Esophagus muscularis mucosa (tissue), 4 donors: ENCODE measurements around the gene ASPRV1. TPM values are rescaled to one million over a fixed set of nuclear protein-coding genes. Genes with fewer than 3 reads are reported as not detected.

Experiments used
- DNase-seq: peaks from one replicate; pipeline ENCODE4 v3.0.0-alpha.2; 2017; ENCODE audit errors: extremely low spot score
- H3K27ac ChIP-seq, 4 donors: fragments of 200-600 bp; sonication (generic); replicated peaks in 1 of 4; 1 replicate in 3 of 4; 2 replicates in 1 of 4; pipeline ENCODE4 v1.5.1; 2016 to 2019; ENCODE audit warnings: mild to moderate bottlenecking in 1 of 4
- H3K27me3 ChIP-seq, 4 donors: fragments of 200-600 bp; sonication (generic); one replicate each; pipeline versions ENCODE4 v1.5.1 to v1.6.0; 2016 to 2019
- H3K36me3 ChIP-seq, 4 donors: fragments of 200-600 bp; sonication (generic); one replicate each; pipeline ENCODE4 v1.5.1; 2016 to 2019
- H3K4me1 ChIP-seq, 4 donors: fragments of 200-600 bp; sonication (generic); one replicate each; pipeline ENCODE4 v1.5.1; 2016 to 2019
- H3K4me3 ChIP-seq, 4 donors: fragments of 200-600 bp; sonication (generic); 1 replicate in 2 of 4; 2 replicates in 2 of 4; pipeline ENCODE4 v1.5.1; 2016 to 2019; ENCODE audit warnings: mild to moderate bottlenecking in 4 of 4, moderate library complexity in 1 of 4
- H3K9me3 ChIP-seq, 4 donors: fragments of 200-600 bp; sonication (generic); 1 replicate in 3 of 4; 2 replicates in 1 of 4; pipeline ENCODE4 v1.5.1; 2016 to 2019
- EP300 ChIP-seq: sonication (generic); formaldehyde crosslinking; IDR thresholded peaks from one replicate; pipeline ENCODE4 v1.6.1; 2017; ENCODE audit warnings: antibody characterized with exemption
- POLR2A ChIP-seq: fragments of 450-650 bp; IDR thresholded peaks from one replicate; pipeline ENCODE4 v1.6.1; 2017; ENCODE audit warnings: antibody characterized with exemption, moderate library complexity, mild to moderate bottlenecking, low read depth
- POLR2AphosphoS5 ChIP-seq, 2 donors: sonication (generic); formaldehyde crosslinking; IDR thresholded peaks; one replicate each; pipeline ENCODE4 v1.6.1; 2017; ENCODE audit warnings: antibody characterized with exemption in 2 of 2
- WGBS: methylation state at CpG from one replicate; pipeline ENCODE4 v1.1.5; 2018; 5-methylcytosine and 5-hydroxymethylcytosine counted together
- intact Hi-C: fragments of 100-400 bp; cut with DNase I; formaldehyde crosslinking; loops from one replicate; pipeline ENCODE4 v1.15.1; 2023
- total RNA-seq, 4 donors: library from RNA; depleted of rRNA; stranded (reverse); fragments of >200 nt; gene quantifications; one replicate each; pipeline versions ENCODE4 v1.1.0 to v1.2.1, GENCODE V29; 2016
- TF ChIP-seq, protein P1 (sequence below), 3 experiments: fragments of 200-600 bp in 2 of 3; fragments of 450-650 bp in 1 of 3; sonication (generic) in 2 of 3; IDR thresholded peaks; one replicate each; pipeline ENCODE4 v1.5.1; 2017 to 2019; ENCODE audit warnings: antibody characterized with exemption in 3 of 3, mild to moderate bottlenecking in 2 of 3, moderate library complexity in 1 of 3

The ASPRV1 gene
- total RNA-seq, 4 donors from 2014 or later, result 1.2 to 1.7 (median 1.6) TPM

DNA sequence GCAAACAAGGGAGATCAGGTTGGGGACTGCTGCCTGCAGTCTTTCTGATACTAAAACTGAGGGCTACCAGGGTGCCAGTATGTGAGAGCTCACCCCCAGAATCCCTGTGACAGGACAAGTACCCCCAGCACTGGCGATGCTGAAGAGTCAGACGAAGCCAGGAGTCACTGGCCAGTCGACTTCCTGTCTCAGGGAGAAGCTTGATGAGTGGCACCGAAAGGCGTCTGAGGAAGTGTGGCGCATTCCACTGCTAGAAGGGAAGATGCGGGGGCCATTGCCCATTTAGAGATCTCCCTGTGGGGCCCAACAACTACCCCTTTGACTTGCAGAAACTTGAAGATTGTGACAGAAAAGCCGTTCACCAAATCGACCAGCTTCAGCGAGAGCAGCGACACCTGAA is 24.5 kb downstream of the ASPRV1 start:
- Histone ChIP-seq H3K4me1 (peaks cover 10 to 27% (median 20%) of the 10 kb centered on the region in 4 donors), H3K36me3 (peaks cover 48 to 70% (median 59%) of the 10 kb centered on the region in 4 donors), H3K4me3 (no peak overlapping the region), H3K9me3 (no peaks in the 10 kb centered on the region), H3K27me3 (no peaks in the 10 kb centered on the region), H3K27ac (no peak overlapping the region)
- 82% methylated on average over 10 of the region's 11 CpGs for WGBS
- intact Hi-C loops, result no loop called here
- no peak for TF ChIP-seq EP300
- TF ChIP-seq POLR2AphosphoS5 (IDR thresholded peaks at IDR 0.05), result no peak
- TF ChIP-seq, protein P1, sequence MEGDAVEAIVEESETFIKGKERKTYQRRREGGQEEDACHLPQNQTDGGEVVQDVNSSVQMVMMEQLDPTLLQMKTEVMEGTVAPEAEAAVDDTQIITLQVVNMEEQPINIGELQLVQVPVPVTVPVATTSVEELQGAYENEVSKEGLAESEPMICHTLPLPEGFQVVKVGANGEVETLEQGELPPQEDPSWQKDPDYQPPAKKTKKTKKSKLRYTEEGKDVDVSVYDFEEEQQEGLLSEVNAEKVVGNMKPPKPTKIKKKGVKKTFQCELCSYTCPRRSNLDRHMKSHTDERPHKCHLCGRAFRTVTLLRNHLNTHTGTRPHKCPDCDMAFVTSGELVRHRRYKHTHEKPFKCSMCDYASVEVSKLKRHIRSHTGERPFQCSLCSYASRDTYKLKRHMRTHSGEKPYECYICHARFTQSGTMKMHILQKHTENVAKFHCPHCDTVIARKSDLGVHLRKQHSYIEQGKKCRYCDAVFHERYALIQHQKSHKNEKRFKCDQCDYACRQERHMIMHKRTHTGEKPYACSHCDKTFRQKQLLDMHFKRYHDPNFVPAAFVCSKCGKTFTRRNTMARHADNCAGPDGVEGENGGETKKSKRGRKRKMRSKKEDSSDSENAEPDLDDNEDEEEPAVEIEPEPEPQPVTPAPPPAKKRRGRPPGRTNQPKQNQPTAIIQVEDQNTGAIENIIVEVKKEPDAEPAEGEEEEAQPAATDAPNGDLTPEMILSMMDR (IDR thresholded peaks at IDR 0.05), result no peak
- TF ChIP-seq POLR2A, result no peak
- no peak for DNase-seq

GRCh38 chr2:69935011-69935410 is 26.4 kb downstream of the ASPRV1 start:
- TF ChIP-seq EP300, result no peak
- no peak for TF ChIP-seq POLR2A
- TF ChIP-seq POLR2AphosphoS5 (IDR thresholded peaks at IDR 0.05), result no peak
- TF ChIP-seq, protein P1 (IDR thresholded peaks at IDR 0.05), result no peak
- Histone ChIP-seq H3K4me1 (peaks cover 10 to 39% (median 27%) of the 10 kb centered on the region in 4 donors), H3K9me3 (no peaks in the 10 kb centered on the region), H3K27me3 (no peaks in the 10 kb centered on the region), H3K4me3 (no peak overlapping the region), H3K27ac (no peak overlapping the region), H3K36me3 (peaks cover 43 to 52% (median 46%) of the 10 kb centered on the region in 4 donors)
- intact Hi-C loops, result no loop called here
- 95% methylated on average over 5 of the region's 5 CpGs for WGBS
- no peak for DNase-seq

GRCh38 chr2:69934614-69934908 is 26.9 kb downstream of the ASPRV1 start:
- Histone ChIP-seq H3K4me1 (peaks cover 10 to 44% (median 32%) of the 10 kb centered on the region in 4 donors), H3K27me3 (no peaks in the 10 kb centered on the region), H3K9me3 (no peaks in the 10 kb centered on the region), H3K36me3 (peaks cover 39 to 47% (median 43%) of the 10 kb centered on the region in 4 donors), H3K27ac (peak overlapping the region in 3 of 4 donors; percentile 25 to 50 (median 32)), H3K4me3 (no peak overlapping the region)
- intact Hi-C loops, result no loop called here
- 33% methylated on average over 1 of the region's 1 CpG for WGBS
- DNase-seq, result no peak
- no peak for TF ChIP-seq POLR2AphosphoS5 (IDR thresholded peaks at IDR 0.05)
- no peak for TF ChIP-seq EP300
- TF ChIP-seq, protein P1 (IDR thresholded peaks at IDR 0.05), result no peak
- TF ChIP-seq POLR2A, result no peak

- H3K9me3 ChIP-seq, result no peaks in the 10 kb centered on the region
- WGBS, result 8% methylated on average over 4 of the region's 4 CpGs
- H3K27me3 ChIP-seq, result no peaks in the 10 kb centered on the region
- H3K4me1 ChIP-seq, result peaks cover 10 to 49% (median 37%) of the 10 kb centered on the region in 4 donors
- peak overlapping the region in 3 of 4 donors; percentile 25 to 50 (median 32) for H3K27ac ChIP-seq
- intact Hi-C loops, result no loop called here
- H3K36me3 ChIP-seq, result peaks cover 35 to 45% (median 39%) of the 10 kb centered on the region in 4 donors
- H3K4me3 ChIP-seq, result peak overlapping the region in 1 of 4 donors; percentile 7
- DNase-seq, result no peak
- TF ChIP-seq EP300 (no peak), POLR2AphosphoS5 (IDR thresholded peaks at IDR 0.05) (no peak), POLR2A (no peak)
- TF ChIP-seq, protein P1 (IDR thresholded peaks at IDR 0.05), result no peak
These were observed 27.4 kb downstream of the ASPRV1 start for GRCh38 chr2:69933839-69934613.
